ENCODE measurements around the gene SHLD3.
"Not testable (repeated sequence)": the region's sequence is repeated elsewhere in the genome, so short reads cannot be mapped to it uniquely, and the experiment has no call there.

Gene SHLD3

GRCh38 chr5:65624571-65625555 is at the start of gene SHLD3, which contains the start of gene TRAPPC13:
TSS of gene SHLD3 (plus strand) at chr5:65625027. CDS start at chr5:65629588, 4,561 bp downstream.
TSS of gene TRAPPC13 (plus strand) at chr5:65625027. CDS start at chr5:65625061, 34 bp downstream.
- peak; percentile 87 for DNase-seq

GRCh38 chr5:65577141-65577540 is 47.7 kb upstream of the SHLD3 start:
- DNase-seq, result no peak

- DNase-seq, result no peak
These were observed 36.1 kb upstream of the SHLD3 start for GRCh38 chr5:65588694-65589093.

- DNase-seq, result not testable (repeated sequence)
These were observed 23.1 kb upstream of the SHLD3 start for GRCh38 chr5:65601761-65602160.

GRCh38 chr5:65611524-65611923 is 13.3 kb upstream of the SHLD3 start:
- no peak for DNase-seq

- DNase-seq, result no peak
These were observed 12.4 kb upstream of the SHLD3 start for GRCh38 chr5:65612298-65612907.

- no peak for DNase-seq
These were observed 4.8 kb upstream of the SHLD3 start for GRCh38 chr5:65620021-65620420.

- DNase-seq, result not testable (repeated sequence)
These were observed 2.9 kb upstream of the SHLD3 start for GRCh38 chr5:65621961-65622360.

- DNase-seq, result no peak
These were observed 1.3 kb upstream of the SHLD3 start for GRCh38 chr5:65623482-65623881.

GRCh38 chr5:65624025-65624570 is 729 bp upstream of the SHLD3 start, which contains the start of gene TRIM23:
TSS of gene TRIM23 (minus strand) at chr5:65624333. CDS start at chr5:65624274, 59 bp downstream.
- DNase-seq, result peak; percentile 93

- no peak for DNase-seq
These were observed 916 bp downstream of the SHLD3 start for GRCh38 chr5:65625743-65626142.

GRCh38 chr5:65630981-65631380 is 6.2 kb downstream of the SHLD3 start:
- no peak for DNase-seq

- DNase-seq, result no peak
These were observed 15.4 kb downstream of the SHLD3 start for GRCh38 chr5:65640240-65640639.

GRCh38 chr5:65646938-65647337 is 22.1 kb downstream of the SHLD3 start:
- no peak for DNase-seq

- no peak for DNase-seq
These were observed 23.1 kb downstream of the SHLD3 start for GRCh38 chr5:65647941-65648340.

GRCh38 chr5:65651144-65651543 is 26.3 kb downstream of the SHLD3 start:
- no peak for DNase-seq

GRCh38 chr5:65654713-65655112 is 29.9 kb downstream of the SHLD3 start:
- DNase-seq, result no peak

- no peak for DNase-seq
These were observed 39.1 kb downstream of the SHLD3 start for GRCh38 chr5:65663804-65664521.

- no peak for DNase-seq
These were observed 43.9 kb downstream of the SHLD3 start for GRCh38 chr5:65668696-65669095.

- DNase-seq, result no peak
These were observed 48.0 kb downstream of the SHLD3 start for GRCh38 chr5:65672796-65673195.

- DNase-seq, result no peak
These were observed 49.9 kb downstream of the SHLD3 start for GRCh38 chr5:65674749-65675148.

- not testable (repeated sequence) for DNase-seq
These were observed 51.2 kb downstream of the SHLD3 start for GRCh38 chr5:65676056-65676455.
